H1 (cell line): Measurements from ENCODE around the gene SLC23A2. TPM values are rescaled to one million over a fixed set of nuclear protein-coding genes. Genes with fewer than 3 reads are reported as not detected.

Experiments
- CHD1 ChIP-seq: IDR thresholded peaks from 2 replicates; pipeline ENCODE4 v1.6.1; 2012; ENCODE audit warnings: low read depth, low read length, improper control_type of control experiment
- FOSL1 ChIP-seq: IDR thresholded peaks from 2 replicates; pipeline ENCODE4 v1.6.1; 2011; ENCODE audit warnings: mild to moderate bottlenecking, low read depth, low read length, moderate library complexity; ENCODE audit not compliant: insufficient read depth
- GABPA ChIP-seq: IDR thresholded peaks from 2 replicates; pipeline ENCODE4 v1.6.1; 2011; ENCODE audit warnings: mild to moderate bottlenecking, low read length, moderate library complexity, borderline replicate concordance; ENCODE audit not compliant: insufficient read depth
- HDAC6 ChIP-seq: IDR thresholded peaks from one replicate; pipeline ENCODE4 v1.7.1; 2012; ENCODE audit warnings: low read depth, mild to moderate bottlenecking, inconsistent platforms, low read length, moderate library complexity
- NRF1 ChIP-seq: IDR thresholded peaks from 2 replicates; pipeline ENCODE4 v1.6.1; 2011; ENCODE audit warnings: mild to moderate bottlenecking, low read depth, low read length, improper control_type of control experiment
- POU5F1 ChIP-seq: IDR thresholded peaks from 2 replicates; pipeline ENCODE4 v1.6.1; 2011; ENCODE audit warnings: low read depth, mild to moderate bottlenecking, low read length, moderate library complexity
- SP2 ChIP-seq: IDR thresholded peaks from 2 replicates; pipeline ENCODE4 v1.6.1; 2012; ENCODE audit warnings: mild to moderate bottlenecking, low read length, inconsistent platforms
- TAF7 ChIP-seq: optimal IDR thresholded peaks from 2 replicates; pipeline ENCODE3; 2011; ENCODE audit warnings: low read depth, mild to moderate bottlenecking, inconsistent platforms, low read length, moderate library complexity, borderline replicate concordance
- polyA plus RNA-seq, 7 experiments: library from polyadenylated mRNA; depleted of rRNA in 3 of 7; stranded (reverse) in 5 of 7; unstranded in 2 of 7; fragments of >200 nt in 5 of 7; fragments of 200-250 nt in 2 of 7; gene quantifications; 1 replicate in 5 of 7; 2 replicates in 1 of 7; 4 replicates in 1 of 7; pipeline versions ENCODE4 v1.2.1 to v1.2.3, GENCODE V29; 2011 to 2013; ENCODE audit warnings: missing spikeins in 2 of 7, mixed read lengths in 2 of 7
- total RNA-seq: library from RNA; stranded (reverse); fragmentation: NEBNext Ultra II Directional; extraction: Animal tissue kit (Norgen Biotek cat#: 25700); gene quantifications from 2 replicates; pipeline ENCODE4 v1.2.1, GENCODE V29; 2021

SLC23A2 gene
- total and polyA plus RNA-seq, 2 of the 8 experiments (the other 6 are each of a cell fraction or from before 2014, with no cell fraction given): 17.0 to 18.6 TPM

- no peak for TF ChIP-seq GABPA
- TF ChIP-seq CHD1: no peak
- TF ChIP-seq TAF7: no peak
- TF ChIP-seq POU5F1: no peak
- no peak for TF ChIP-seq HDAC6
- no peak for TF ChIP-seq FOSL1
- no peak for TF ChIP-seq SP2
- no peak for TF ChIP-seq NRF1
Observed at GRCh38 chr20:4946585-4946984, 54.7 kb downstream of the SLC23A2 start (continued).
